GM21717 (cell line): ENCODE data around the gene LYSMD1.

Experiments used
- ATAC-seq: cut with Tn5 transposase; IDR thresholded peaks from one replicate; pipeline ENCODE4 v1.9.1; 2021; ENCODE audit warnings: mild to moderate bottlenecking, moderate library complexity; ENCODE audit not compliant: unreplicated experiment

LYSMD1 gene

DNA sequence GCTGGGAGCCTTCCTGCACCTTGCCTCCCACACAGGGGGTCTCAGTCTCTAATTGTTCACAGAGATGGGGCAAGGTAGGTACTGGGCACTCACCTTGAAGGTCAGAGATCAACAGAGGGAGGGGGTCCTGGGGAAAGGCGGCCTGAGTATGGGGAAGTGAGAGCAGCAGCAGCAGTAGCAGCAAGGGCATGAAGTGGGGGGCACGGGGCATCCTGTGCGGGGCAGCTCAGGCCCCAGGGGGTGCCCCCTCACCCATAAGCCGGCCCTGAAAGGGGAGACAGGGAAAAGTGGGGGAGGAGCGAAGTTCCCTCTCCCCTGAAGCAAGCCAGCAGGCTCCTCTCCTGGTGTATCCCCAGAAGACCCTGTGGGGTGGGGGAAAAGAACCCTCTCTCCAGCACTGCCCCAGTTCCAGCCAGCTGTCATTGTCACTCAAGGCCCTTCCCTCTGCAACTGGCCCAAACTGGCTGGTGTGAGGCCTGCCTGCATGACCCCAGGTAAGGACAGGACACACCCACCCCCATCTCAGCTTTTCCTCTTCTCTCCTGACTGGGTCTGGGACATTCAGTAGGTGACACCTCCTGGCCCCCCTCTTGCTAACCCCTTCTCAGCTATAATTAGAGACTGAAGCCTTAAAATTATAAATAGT, 23.2 kb downstream of the LYSMD1 start:
- no peak for ATAC-seq

DNA sequence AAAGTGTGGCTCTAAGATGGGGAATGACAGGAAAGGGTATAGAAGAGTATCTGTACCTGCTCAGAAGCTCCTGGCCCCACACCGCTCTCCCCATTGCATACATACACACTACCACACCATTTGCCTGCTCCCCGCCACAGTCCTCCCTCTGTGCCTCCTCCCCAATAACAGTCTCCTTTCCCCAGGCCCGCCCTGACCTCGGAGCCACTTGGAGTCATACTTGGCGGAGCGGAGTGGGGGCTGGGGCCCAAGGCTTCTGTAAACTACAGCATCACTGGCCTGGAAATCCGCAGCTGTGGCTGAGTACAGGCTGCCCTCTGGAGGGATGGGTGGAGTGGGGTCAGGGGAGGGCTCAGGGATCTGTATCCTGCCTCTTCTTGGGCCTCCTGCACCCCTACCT, 27.9 kb downstream of the LYSMD1 start:
- ATAC-seq: no peak

DNA sequence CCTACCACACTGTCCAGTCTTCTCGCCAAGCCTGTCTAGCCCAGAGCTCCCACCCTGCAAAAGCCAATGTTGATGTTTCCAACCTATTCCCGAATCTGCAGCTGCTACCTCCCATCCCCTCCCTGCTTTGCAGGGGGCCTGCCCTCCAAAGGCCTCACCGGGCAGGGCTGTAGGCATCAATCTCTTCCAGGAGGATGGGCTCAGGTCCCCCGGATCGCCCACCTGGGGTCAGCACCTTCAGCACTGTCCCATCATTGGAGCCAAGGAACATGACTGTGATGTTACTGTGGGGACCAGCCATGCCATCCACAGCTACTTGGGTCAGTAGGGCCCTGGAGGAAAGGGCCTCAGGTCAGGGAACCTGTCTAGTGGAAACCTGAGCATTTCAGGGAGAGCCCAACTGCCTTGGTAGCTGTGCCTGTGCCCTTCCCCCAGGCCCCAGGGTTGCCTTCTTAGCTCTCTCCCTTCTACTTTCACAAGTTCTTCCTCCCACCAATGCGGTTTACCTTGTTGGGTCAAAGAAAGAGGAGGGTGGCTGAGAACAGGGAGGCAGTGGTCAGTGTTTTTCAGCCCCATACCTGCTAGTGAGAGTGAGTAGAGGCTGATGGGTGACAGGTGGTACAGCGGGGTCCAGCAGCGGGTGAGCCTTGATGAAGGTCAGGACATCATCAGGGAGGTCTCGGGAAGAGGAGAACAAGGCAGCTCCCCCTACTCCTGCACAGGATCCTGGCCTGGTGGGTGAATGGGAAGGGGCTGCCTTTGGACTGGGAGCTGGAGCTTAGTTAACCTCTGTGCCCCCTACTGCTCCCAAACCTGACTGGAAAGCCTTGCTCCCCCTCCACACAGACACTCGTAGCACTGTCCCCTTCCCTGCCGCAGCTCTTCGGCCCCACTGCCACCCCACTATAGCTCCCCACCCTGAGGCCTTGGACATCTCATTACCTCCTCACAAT, 30.0 kb downstream of the LYSMD1 start:
- no peak for ATAC-seq

DNA sequence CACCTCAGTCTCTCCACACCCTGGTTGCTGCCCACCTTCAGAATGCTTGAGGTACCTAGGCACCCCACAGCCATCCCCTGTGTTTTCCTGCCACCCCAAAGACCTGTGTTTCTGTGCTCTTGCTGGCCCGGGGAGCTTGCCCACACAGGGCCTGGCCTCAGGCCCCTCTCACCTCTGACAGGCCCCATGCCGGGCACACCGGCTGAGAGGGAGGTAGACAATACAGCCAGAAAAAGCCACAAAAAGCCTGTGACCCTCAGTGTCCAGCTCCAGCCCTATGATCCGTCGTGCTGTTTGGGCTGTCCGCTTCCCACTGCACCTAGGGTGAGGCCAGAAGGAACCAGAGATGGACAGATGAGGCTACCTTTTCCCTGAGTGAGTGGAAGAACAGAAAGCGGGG, 30.7 kb downstream of the LYSMD1 start:
- no peak for ATAC-seq

DNA sequence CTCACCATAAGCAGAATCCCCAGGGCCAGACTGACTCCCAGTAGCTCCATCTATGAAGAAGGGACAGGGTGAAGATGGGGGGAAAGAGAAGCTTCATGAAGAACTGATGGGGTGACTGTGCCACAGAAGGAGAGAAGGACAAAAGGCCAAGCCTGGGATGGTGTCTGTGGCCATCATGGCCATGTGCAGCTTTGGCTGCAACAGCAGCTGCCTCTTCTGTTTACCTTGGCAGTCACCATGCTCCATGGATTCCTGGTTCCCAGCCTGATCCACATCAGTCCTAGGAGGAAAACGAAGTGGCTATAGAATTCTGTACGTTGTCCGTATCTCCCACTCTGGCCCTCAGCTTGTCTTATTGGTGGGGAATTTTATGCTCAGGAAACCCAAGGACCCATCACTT, 31.3 kb downstream of the LYSMD1 start:
- ATAC-seq: no peak

DNA sequence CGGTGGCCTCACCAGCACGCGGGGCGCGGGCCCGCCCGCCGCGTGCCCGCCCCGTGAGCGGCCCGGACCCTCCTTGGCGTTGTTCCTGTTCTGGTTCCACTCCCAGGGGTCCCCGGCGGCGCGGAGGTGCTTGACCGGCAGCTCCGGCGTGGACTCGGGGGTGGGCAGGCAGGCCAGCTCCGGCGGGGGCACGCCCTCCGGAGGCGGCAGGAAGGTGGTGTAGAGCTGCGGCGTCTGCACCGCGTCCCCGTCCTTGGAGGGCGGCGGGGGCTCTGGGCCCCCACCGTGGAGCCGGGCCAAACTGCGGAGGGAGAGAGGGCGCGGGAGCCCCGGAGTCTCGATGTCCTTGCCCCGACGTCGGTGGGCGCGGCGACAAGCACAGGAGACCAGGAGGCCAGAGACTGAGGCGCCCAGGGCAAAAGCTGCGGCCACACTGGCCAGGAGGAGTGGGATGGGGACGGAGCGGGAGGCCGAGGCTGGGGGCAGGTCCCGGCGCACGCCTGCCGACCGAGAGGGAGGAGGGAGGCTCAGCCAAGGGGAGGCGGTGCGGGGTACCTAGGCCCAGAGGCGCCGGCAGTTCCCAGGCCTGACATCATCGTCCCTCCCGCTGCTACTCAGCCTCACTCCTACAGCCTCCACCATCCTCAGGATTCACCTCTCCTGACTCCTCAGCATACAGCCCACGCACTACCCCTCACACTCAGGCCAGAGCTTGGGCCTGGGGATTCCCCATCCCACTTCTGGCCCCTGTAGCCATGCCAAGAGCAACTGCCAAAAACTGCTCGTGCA, 32.5 kb downstream of the LYSMD1 start:
- no peak for ATAC-seq

DNA sequence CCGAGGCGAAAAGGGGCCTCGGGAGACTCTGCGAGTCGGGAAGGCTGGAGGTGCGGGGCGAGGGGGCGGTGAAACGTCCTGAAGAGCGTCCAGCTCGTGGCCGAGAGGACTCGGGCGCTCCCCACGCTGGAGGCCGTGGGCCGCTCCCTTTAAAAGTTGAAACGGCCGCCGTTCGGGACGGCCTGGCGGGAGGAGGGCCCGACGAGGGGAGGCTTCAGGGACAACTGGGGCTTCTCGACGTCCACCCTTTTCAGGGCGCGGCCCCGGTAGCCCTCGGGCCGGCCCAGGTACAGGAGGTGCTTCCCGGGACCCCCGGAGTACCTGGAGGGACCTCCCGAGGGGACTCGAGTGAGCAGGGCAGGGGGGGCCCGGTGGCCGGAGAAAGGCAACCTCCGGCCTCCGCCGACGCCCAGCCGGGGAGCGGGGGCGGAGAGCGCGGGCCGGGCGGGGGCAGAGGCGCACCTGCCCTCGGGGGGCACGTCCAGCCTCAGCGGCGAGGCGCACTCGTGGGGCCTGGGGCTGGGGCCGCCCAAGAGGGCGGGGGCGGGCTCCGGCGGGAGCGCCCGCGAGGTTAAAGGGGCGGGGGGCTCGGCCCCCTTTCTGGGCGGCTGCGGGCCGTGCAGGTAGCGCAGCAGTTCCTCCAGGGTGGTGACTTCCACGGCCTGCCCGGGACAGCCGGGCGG, 33.2 kb downstream of the LYSMD1 start:
- ATAC-seq: no peak

DNA sequence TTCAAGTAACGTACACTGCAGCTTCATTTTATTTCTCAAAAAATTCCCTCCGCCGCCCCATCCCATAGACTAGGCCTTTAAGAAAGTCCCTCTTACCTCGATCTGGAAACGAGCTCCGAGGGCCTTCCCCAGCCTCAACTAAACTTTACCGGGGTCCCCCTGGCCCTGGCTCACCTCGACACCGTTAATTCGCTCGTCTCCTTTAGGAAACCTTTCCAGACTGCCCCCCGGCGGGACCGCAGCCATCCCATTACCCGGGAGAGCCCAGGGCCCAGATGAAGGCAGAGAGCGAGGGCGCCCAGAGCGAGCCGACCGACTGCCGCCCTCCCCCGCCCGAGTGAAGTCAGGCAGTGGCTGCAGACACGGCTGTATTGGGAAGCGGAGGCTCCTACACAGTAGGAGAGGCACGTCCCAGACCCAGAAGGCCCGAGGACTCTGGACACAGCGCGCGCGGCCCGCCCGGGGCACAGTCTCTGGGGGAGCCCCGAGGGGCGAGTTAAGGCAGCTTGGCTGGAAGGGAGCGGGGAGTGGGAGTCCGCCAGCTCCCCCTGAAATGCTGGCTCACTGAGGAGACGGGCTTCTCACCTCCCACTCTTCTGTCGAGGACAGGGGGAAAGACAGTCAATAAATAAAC, 33.9 kb downstream of the LYSMD1 start:
- no peak for ATAC-seq

DNA sequence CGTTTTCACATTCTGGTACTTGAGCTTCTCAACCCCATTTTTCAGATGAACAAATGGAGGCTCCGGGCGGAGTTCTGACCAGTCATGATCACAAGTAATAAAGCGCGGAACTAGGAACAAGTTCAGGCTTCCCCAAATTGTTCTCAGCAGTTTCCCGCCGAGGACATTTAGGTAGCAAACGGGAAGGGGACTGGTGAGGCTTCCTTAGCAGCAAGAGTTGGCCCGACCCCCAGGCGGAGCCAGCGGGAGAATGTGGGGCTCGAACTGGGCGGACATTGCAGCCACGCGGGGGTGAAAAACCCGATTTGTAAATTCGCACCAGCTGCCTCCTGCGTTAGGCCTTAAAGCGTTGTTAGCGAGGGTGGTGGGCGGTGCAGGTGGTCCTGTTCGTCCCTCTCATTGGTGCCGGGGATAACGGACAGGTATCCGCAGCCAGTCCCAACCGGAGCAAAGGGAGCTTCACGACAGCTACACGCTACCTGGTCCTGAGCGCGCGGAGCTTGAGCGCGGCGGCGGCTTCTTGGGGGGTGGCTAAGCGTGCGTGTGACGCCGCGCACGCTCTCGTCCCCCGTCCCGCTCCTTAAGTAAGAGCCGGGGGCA, 34.6 kb downstream of the LYSMD1 start:
- peak; percentile 52 for ATAC-seq

DNA sequence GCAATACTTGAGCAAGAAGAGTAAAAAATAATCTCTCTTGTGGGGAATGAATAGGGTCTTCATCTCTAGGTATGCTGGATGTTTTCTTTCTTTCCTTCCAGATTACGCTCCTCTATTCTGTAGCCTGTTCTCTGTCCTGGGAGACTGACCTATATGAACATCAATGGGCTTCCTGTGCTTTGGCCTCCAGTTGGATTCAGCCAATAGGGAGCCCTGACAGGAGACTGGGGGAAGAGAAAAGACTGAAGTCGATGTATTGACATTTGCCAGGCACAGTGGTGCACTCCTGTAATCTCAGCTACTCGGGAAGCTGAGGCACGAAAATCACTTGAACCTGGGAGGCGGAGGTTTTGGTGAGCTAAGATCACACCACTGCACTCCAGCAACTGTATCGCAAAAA, 36.9 kb downstream of the LYSMD1 start:
- no peak for ATAC-seq

DNA sequence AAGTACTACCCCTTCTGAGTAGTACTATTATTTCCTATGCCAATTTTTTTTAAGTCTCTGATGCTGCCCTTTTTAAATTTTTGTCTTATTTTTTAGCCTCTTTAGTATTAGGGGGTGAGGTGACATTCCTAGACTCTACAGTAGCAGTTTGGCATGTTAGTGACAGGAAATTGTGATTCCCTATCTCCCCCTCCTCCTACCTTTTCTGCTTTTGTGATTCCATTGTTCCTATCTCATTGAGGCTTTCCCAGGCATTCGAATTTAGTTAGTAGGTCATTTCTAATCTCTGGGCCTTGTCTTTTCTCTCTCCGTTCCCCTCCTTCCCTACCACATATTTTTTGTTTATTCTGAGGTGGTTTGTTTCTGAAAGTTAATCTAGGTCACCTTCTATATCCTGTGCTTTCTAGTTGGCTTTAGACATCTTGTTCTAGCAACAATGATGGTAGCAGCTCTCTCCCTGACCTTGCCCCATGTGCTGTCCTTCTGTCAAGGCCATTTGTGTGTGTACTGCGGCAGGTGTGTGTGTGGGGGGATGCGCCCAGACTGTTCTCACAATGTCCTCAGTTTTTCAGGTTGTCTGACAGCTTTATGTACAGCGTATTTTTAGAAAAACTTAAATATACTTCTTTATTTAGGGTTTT, 40.8 kb downstream of the LYSMD1 start:
- ATAC-seq: no peak

DNA sequence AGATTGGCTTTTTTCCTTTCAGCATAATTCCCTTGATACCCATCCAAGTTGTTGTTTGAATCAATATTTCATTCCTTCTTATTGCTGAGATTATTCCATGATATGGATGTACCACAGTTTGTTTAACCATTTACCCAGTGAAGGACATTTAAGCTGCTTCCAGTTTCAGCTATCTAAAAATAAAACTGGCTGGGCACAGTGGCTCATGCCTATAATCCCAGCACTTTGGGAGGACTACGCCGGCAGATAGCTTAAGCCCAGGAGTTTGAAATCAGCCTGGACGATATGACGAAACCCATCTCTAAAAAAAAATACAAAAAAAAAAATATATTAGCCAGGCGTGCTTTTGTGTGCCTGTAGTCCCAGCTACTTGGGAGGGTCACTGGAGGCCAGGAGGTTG, 51.8 kb downstream of the LYSMD1 start:
- no peak for ATAC-seq
